SIG-M5 treated with dmso at 0.1 percent for 504 hours (cell line): ENCODE results near the gene THRB.

Source experiments
- DNase-seq: peaks from one replicate; lab custom pipeline; 2025; ENCODE audit not compliant: unreplicated experiment; lab: John Stamatoyannopoulos, UW

The THRB gene

DNA sequence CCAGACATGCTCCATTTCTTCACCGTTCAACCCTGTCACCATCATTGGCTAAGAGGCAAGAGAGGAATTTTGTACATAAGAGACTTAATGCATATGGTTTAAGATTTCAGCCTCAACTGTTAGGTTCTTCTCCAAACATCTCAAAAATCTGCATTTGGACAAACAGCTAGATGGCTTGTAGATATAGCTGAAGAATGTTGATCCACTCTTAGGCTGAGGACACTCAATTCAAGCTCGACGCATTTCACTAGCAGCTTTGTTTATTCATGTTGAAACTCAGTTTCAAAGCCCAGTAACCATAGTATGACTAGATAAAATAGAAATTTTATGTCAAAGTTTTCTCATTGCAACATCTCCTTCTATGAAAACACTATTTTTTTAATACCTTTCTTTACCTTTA, 208.2 kb downstream of the THRB start:
- DNase-seq = no peak

DNA sequence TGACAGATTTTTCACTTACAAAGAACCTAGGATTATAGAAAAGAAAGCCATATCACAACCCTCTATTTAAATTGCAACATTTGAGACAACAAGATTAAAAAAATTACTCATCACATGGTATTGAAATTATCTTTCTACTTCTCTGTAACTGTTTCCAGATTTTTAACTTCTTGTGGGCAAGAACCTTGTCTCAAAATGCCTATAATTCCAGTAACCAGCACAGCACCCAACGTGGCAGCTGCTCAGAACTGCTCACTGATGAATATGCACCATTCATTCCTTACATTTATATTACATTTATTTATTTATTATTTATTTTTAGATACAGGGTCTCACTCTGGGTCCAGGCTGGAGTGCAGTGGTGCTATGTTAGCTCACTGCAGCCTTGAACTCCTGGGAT, 216.1 kb downstream of the THRB start:
- DNase-seq = no peak

DNA sequence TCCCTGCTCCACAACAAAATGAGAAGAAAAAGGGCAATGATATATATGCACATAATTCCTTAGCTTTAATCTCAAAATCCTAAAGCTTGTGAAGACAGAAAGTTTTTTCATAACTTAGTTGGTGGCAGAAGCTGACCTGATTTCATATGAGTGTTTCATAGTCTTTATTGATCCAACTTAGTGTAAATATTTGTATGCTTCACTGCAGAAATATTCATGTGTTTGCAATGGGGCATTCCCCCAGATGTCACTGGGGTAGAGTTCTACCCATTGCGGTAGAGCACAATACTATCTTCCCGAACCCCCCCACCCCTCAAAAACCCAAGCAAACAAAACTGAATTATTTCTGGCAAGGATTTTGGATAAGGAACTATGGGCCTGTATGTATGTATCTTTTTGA, 221.2 kb downstream of the THRB start:
- no peak for DNase-seq

DNA sequence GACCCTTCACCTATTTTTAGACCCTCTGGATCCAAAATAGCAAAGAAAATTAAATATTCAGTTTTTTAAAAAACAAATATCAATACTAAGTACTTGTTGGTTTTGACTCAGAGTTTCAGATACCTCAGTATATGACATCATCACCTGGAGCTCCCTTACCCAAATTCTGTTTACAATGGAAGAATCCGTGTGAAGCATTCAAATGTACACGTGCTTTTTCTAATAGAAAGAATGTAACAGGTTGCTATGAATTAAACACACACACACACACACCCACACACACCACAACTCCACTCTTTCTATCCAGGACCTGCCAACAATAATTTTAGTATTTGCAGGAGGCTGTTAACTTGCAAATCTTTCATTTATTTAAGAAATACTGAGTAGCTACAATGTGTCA, 221.8 kb downstream of the THRB start:
- no peak for DNase-seq

DNA sequence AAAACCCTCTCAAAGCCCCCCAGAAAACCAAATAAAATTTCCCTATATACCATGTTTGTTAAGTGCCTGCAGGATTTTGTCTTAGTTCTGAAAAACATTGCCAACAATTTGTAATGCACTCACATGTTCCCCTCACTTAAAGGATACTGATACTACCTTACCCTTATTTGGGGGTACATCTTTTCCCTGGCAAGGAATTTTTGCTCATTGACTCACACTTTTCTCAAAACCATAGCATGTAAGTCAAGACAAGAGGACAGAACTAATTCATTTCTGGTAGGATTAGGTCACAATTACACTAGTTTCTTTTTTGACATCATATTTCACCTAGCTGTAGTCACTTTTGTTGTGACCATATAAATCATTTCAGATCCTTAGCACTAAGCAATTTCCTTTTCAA, 222.2 kb downstream of the THRB start:
- no peak for DNase-seq

DNA sequence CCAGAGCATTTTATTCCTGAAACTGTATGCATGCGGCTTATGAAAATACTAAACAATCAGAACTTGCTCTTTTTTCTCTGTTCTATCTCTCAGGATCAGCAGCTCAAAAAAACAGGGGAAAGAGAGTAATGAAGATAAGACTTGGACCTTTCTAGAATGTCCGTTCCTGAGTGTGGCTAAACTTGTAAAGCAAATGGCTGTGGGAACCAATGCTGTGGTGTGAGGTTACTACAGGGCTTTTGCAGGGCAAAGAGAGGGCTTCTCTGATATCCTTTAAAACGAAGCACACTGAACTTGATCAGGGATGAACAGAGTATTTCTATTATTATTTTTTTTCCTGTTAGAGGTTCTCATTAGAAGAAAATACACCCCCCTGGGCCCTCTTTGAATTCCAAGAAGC, 223.4 kb downstream of the THRB start:
- no peak for DNase-seq

DNA sequence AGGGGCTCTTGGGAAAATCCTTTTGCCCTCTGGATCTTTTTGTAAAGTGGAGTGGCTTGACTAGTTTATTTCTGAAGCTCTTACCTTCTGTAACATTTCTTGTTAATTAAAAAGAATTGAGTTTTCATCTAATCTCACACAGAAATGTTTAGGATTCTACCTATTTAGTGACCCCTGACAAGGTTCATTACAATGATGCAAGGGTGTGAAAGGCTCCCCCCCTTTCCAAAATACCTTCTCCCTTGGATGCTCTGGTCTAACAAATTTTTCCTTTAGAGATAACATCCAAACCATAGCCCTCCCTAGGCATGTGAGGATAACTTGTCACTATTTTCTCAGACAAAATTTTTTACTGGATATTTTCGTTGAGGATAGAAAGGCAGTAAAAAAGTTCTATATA, 223.9 kb downstream of the THRB start:
- no peak for DNase-seq

DNA sequence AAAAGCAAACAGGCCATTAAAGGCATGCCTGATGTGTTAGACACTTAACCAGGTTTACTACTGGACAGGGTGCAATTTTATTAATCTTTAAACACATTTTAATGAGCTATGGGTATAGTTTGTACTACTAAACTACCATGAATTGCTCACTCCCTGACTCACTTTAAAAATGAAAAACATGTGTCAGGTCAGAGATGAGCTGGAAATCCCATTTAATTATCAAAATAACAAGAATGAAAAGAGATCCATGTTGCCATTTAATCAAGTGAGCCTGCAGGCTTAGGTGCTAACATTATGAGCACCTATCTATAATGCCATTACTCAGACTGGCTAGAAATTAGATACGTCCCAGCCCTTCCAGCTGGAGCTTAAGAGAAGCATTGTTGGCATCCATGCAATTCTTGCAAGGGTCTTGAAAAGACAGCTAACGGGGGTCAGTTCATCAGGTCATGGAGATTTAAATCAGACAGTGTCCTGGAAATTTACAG, 224.4 kb downstream of the THRB start:
- DNase-seq = no peak

DNA sequence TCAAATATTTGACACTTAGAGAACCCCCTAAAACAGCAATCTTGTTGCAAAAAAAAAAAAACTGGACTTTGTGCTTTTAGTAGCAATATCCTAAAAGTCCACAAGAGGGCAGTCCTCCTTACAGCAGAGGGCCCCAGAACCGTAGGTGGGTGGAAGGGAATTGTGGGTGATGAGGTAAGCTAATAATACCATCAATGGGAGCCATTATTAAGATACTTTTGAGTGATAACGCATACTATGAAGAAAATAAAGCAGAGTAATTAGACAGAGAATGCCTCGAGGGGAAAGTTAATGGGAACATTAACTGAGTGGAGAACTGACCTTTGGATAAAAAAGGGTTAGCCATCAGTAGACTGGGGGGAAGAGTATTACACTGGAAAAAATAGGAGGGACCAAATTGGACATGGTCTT, 229.9 kb downstream of the THRB start:
- DNase-seq = peak; percentile 18

DNA sequence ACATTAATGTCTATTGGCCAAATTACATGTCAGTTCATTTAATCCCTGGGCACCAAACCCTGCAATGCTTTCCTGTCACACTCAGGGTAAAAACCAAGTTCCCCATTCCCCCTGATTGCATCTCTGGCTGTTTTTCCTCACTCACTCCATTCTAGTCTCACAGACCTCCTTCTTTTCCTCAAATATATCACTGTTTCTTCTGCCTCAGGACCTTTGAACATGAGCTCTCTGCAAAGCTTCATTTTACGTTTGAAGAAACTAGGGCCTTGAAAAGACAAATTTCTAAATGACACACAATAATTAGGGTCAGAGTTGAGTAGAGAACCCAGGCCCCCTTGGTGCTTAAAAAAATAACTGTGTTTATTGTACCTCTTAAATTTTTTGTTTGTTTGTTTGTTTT, 230.6 kb downstream of the THRB start:
- no peak for DNase-seq

DNA sequence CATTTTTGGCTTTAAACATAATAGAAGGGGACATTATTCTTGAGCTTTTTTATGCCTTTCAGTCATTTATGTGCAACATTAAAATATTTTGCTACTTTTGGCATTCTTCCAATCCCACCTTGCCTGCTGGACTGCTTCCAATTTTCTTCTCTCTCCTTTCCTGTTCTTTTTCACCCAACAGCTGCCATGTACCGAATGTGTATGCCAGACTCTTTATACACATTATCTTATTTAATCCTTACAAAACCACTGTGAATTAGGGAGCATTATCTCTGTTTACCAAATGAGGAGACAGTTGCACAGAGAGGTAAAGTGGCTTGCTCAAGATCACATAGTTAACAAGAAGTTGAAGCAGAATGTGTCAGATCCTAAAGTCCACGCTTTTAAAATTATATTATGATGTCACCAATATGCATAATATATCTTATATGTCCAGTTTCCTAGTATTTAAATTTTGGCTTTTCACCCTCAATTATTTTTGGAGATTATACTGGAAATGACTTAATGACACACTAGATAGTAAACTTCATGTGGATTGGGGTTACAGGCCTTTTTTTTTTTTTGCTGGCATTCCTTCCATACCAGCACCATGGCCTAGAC, 231.5 kb downstream of the THRB start:
- no peak for DNase-seq

DNA sequence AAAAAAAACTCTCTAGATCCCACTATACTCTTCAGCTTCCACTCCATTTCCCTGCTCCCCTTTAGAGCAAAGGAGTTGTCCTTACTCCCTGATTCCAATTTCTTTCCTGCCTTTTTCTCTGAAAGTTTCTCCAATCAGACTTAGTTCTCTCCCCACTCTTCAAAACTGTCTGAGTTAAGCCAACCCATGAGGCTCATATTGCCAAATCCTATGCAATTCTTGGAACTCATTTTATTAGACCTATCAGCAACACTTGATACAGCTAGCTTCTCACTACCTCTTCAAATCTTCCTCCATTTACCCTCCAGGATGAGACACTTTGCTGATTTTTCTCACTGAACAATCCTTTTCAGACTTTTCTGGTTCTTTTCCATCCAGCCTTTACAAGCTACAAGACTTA, 233.1 kb downstream of the THRB start:
- DNase-seq = no peak

DNA sequence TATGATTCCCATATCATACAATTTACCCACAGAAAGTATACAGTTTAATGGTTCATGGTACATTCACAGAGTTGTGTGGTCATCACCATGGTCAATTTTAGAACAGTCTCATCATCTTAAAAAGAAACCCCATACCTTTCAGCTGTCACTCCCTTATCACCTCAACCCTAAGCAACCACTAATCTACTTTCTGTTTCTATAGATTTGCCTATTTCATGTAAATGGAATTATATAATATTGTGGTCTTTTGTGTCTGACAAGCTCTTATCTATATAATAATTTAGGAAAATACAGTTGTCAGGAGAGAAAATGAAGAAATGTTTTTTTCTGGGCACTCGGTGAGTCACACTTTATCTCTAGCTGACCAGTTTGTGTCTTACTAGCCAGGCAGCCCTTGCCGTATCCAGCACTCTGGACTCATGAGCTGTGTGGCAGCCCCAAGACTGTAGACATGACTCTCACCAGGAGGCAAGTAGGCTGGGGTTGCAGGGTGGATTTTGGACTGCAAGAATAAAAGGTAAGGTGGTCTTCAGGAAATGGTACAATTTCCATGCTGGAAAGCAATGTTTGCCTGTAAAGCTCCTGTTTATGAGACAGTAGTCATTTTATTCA, 234.6 kb downstream of the THRB start:
- no peak for DNase-seq

DNA sequence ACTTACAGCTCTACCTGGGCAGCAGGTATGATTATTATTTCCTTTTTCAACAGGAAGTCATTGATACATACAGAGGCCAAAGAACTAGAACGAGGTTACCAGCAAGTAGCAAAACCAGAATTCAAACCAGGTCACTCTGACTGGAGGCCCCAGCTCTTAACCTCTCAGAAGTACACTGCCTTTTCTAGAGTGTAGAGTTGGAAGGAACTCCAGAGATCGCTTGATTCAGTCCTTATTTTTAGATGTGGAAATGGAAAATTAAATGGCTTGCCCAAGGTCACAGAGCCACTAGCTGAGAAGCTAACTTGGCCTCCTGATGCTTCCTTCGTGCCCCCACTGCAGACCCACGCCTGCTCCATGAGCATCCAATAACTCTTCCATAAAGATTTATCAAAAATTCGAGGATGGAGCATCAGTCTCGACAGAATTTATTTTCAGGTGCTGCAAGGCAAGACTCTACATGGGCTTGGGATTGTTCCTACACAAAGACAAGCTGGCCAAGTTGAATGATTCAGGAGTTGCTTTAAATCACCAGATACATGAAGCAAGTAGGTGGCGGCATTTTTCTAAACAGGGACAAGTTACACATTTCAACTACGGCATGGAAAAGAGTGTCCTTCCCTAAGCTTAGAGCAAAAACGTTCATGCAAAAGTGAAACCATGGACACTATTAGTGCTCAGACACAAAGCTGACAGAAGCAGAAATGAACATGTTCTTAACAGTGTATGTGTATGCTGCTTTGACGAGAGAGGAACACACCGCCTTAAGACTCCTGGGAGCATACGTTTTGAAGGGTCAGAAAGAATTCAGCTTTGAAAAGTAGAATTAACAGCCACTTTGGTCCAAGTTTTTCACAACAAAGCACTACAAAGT, 235.7 kb downstream of the THRB start:
- DNase-seq = no peak

DNA sequence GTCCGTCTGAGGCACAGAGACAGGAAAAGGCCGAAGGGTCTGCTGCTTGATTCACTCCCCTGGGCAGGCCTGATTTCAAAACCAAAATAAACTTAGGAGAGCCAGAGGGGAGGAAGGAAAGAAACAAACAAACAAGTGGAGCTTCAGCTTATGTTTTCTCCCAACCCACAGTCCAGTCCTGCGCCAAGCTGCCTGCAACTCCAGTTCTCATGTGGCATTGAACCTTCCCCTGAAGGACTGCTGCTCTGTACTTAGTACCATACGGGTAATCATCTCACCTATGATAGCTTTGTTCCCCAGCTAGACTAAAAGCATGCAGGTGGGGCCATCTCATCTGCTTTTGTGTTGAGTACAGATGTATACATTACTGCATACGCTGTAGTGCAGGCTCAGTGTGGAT, 236.4 kb downstream of the THRB start:
- no peak for DNase-seq

DNA sequence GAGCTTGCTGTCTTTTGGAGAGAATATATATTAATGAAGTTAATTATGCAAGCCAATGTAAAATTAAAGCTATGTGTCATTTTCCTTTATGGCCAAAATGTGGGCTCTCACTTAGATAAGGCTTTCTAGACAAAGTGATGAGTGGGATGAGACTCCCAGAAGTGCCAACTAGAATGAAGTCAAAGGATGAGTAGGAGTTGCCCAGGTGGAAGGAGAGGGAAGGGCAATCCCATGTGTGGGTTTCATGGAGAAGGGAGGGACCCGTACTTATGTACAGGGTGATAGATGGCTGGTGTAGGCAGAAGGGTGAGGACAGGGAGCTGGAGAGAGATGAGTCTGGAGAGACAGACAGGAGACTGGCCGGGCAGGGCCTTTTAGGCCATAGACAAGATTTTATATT, 239.2 kb downstream of the THRB start:
- no peak for DNase-seq

DNA sequence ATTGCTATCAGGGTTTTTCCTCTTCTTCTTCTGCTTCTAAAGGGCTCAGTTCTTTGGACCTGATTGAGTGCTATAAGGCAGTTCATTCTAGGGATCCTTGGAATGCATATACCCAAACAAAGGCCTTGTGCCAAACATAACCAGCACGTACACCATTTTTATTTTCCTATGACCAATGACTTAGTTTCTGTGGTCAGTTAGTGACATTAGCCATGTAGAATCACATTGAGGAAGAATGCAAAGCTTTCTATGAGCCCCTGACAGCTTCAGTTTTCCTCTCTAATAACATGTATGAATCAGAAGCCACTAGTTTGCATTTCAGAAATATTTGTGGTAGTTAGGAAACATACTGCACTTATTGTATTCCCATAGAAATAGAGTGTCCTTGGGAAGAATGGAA, 240.0 kb downstream of the THRB start:
- no peak for DNase-seq

DNA sequence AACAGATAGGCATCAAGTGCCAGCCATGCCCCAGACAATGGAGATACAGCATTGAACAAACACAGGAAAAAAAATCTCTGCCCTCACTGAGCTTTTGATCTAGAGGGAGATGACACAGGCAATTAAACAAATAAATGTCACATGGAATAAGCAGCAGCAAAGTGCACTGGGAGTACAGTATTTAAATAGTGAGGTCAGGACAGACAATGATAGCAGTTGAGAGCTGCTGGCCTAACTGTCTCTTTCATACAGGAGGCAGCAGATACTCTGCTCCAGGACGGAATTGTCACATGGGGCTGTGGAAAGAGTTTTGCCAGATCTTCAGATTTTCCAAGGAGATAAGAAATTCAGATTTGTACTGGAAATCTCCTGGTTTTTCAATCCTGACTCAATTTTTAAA, 241.3 kb downstream of the THRB start:
- DNase-seq = no peak

DNA sequence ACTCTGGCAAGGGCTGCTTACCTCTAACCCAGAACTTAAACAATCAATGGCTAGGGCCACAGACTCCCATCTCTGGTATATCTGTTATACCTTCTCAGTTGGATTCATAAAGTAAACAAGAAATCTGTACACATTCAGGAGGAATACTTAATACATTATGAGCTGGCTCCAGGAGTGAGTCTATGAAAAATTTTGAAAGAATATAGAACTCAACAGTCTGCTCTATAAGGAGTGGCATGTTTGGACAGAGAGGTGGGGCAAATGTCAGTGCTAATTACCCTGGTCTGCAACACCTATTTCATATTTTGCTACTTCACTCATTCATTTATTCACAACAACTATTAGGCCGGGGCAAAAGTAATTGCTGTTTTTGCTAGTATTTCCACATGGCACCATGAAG, 245.1 kb downstream of the THRB start:
- DNase-seq = no peak

DNA sequence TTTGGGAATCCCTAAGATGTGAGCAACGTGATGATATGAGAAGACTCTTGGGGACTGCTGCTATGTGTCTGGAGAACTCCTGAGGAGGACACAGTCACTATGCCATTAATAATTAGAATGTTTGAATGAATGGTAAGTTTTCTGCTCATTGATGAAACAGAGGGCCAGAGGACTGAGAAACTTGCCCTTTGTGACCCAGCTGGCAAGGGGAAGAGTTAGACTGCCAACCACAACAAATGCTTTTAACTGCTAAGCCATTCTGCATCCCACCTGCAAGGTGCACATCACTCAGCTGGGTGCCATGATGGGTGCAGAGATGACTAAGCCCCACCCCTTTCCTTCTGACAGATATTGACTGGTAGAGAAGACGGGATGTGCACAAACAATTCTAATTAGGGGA, 249.6 kb downstream of the THRB start:
- DNase-seq = no peak

DNA sequence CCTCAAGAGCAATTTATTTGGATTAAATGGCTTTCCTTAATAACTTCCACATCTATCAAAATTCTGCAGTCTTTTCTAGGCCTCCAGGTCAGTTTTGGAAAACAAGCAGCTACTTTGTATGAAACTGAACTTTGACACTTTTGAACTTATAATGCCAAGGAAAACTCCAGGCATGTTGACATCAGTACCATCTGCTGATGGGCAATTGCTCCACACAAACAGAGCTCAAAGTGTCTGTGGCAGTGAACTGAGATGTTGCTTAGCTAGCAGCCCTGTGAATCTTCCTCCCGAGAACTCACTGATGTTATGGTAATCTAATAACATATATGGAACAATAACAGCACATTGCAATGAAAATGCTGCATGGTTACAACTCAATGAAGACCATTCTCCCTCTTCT, 250.2 kb downstream of the THRB start:
- no peak for DNase-seq

DNA sequence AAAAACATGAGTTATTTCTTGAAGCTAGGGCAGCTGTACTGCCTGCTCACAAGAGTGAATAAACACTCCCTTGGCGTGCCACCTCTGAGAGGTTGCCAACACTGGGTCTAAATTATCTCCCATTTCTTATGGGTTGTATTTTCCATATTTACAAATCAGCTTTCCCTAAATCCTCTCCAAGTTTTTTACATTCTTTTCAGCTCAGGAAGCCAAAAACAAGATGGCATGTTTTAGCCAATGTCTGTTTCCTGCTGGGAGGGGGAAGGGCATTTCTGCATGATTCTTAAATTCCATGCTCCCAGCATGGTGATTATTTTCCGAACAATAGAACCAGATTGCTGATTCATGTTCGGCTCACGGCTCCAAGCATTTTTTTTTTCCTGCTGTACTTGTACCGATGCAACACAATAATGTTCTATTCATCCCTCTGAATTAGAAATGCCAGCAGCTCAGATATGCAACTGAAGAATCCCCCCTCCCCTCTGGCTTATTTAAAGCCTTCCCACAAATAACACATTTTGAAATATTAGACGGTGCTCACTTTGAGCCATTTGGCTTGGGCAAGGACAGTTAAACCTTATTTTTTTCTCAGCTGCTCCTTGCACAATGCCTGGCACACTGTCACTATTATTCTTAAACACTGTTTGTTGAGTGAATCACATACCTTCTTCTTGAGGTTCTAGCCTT, 252.5 kb downstream of the THRB start:
- no peak for DNase-seq
